GM19372 (cell line): ENCODE data around the gene CACNA1A.

ENCODE experiments used
- ATAC-seq: cut with Tn5 transposase; IDR thresholded peaks from one replicate; pipeline ENCODE4 v1.9.1; 2021; ENCODE audit warnings: mild to moderate bottlenecking, low read depth, moderate library complexity; ENCODE audit not compliant: unreplicated experiment

The CACNA1A gene

DNA sequence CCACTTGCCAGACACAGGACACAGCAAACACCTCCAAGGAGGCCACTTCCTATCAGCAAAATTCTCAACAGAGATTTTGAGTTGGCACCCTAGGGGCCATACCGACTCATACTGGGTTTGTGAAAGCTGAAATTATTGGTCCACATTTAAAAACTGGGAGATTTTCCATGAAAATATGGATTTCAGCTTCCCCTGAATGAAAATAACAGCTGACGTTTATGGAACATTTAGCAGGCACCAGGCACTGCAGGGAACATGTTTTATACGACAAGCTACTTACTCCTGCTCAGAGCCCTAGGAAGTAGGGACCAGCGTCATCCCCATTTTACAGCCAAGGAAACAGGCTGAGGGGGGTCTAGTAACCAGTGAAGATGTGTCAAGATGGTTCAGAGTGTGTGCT is 186.8 kb downstream of the CACNA1A start:
- ATAC-seq, result no peak

DNA sequence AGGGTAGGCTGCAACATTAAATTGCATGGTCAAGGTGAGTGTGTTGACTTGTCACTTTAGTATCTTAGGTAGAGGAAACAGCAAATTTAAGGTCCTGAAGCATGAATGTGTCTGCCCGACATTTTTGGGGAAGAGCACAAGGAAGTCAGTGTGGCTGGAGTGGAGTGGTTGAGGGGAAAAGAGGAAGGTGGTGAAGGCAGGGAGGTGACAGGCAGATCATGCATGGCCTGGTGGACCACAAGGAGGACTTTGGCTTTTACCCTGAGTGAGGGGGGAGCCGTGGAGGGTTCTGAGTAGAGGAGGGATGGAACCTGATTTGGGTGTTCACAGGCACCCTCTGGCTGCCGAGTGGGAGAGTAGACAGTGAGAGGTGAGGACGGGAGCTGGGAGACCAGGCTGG is 188.1 kb downstream of the CACNA1A start:
- no peak for ATAC-seq

DNA sequence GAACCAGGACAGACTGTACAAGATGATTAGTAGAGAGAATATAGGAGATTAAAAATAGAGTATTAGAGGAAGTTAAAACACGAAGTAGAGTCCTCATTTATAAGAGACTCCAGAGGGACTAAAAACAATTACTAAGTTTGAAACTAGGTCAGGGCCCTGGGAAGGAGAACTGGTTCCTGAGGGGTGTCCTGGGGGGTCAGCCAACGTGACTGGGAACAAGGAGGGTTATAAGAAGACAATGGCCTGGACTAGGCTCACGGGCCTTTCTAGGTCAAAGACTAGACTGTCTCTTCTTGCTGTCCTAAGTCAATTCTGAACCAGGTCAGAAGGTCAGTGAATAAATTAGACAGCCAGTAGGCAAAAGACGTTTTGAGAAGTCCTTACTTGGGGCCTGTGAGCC is 190.8 kb downstream of the CACNA1A start:
- no peak for ATAC-seq

DNA sequence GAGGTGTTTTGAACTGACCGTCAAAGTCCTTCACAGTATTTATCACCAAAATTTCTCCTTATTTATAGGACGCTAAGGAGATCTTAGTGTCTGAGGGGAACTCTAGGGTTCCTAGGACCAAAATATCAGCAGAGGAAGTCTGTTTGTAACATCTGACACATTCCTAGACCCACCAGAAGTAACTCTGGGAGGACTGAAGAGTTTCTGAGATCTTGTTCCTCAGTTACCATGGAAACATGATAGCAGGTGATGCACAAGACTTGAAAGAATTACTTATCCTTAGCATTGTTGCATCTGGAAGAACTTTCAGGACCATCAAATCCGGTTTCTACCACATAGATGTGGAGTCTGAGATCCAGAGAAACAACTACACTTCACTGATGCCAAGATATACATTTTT is 191.5 kb downstream of the CACNA1A start:
- no peak for ATAC-seq

DNA sequence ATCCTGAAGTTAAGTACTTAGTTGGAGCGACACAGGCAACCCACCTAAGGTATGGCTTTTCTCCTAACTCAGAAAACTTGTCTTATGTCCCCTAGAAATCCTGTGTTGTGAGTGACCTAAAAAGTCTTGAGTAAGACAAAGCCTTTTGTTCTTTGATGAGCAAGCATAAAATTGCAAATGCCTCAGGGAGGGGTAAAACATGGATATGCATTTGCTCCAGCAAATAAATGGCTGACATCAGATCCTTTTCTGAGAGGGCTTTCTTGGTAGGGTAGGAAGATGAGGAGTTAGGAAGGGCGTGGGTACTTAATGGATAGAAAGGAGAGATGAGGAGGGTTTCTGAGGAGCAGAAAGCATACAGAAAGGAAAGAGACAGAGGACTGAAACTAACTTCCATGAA is 192.4 kb downstream of the CACNA1A start:
- ATAC-seq, result no peak

DNA sequence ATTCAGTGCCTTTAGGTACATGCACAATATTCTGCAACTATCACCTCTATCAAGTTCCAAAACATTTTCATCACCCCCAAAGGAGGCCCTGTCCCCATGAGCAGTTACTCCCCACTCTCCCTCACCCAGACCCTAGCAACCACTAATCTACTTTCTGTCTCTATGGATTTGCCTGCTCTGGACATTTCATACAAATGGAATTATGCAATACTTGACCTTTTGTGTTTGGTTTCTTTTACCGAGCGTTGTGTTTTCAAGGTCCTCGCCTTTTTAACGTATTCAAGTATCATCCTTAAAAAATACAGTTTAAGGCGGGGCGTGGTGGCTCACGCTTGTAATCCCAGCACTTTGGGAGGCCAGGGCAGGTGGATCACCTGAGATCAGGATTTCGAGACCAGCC is 196.4 kb downstream of the CACNA1A start:
- ATAC-seq, result no peak

DNA sequence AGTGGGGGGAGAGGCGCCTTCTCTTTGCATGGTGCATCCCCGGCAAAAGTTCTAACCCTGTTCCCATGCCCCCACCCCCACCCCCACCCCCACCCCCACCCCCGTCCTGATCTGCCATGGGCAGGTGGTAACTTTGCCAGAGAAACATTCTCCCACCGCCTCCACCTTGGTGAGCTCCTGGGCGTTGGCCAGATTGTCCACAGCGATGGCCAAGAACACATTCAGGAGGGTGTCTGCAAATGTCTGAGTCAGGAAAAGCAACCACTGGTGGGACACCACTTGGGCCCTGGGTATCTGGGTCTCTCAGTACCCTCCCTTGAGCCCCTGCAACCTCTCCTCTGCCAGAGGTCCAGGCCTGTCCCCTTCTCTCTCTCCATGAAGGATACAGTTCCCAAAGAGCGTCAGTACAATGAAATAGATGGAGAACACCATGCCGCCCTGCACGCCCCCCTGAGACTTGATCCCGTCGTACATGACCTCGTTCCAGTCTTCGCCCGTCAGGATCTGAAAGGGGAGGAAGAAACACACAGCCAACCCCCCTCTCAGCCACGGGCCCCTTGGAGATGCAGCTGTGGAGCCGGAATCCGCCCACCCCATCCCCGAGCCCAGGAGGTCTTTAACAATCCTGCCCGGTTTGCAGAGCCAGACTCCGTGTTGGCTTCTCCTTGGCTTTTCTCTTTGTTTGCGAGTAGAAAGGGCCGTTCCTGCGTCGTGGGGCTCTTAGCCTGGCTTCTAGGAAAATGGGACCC is 202.7 kb downstream of the CACNA1A start:
- no peak for ATAC-seq

DNA sequence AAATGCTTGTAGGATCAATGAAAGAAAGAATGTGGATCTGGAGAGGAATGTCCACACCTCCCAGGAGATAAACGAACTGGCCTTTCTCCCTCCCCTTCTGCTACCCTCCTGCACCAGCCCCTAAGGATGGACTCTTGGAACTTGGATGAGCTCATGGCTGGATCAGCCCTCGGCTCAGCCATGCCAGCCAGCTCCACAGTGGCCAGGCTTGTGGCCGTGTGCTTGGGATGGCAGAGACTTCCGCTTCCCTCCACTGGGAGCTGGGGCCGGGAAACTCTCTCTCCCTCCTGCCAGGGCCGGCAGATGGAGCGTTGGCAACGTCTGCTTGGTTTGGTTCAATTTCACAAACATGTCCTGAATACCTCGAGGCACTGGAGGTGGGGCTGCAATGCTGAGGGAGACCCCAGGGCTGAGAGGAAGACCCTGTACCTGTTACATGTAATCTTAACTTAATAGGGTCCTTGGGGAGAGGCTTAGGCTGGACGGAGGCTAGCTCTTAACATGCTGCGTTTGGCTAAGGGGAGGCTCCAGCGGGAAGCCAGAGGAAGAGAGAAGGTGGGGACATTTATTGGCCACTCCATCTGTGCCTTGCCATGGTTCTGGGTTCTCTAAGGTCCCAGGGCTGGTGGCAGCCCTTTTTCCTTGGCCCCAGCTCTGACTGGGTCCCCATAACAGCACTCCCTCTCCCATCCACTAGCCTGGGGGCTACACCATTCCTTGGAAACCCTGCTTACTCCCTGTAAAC is 203.6 kb downstream of the CACNA1A start:
- no peak for ATAC-seq

DNA sequence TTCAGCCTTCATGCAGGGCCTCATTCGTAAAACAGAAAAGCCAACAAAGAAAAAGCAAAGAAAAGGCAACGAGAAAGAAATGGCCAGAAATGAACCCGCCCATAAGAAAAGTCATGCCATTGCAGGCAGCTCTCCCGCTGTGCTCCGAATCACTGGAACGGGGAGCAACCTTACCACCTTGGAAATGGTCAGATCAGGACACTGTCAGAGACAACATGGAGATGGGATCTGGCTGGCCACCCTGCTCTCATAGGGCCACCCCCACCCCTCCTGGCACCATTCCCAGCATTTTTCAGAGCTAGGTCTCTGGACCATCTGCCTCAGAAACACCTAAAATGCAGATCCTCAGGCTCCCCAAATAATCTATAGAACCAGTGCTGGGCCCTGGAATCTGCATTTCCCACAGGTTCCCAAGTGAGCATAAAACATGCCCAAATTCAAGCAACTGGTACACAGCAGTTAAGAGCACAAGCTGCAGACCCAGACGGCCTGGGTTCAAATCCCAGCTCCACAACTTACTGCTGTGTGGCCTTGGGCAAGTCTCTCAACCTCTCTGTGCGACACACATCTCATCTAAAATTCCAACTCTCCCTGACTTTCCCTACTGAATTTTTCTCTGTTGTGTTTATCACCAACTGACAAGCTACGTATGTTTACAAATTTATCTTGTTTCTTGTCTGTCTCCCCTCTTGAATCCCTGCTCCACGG is 204.5 kb downstream of the CACNA1A start:
- ATAC-seq, result no peak

DNA sequence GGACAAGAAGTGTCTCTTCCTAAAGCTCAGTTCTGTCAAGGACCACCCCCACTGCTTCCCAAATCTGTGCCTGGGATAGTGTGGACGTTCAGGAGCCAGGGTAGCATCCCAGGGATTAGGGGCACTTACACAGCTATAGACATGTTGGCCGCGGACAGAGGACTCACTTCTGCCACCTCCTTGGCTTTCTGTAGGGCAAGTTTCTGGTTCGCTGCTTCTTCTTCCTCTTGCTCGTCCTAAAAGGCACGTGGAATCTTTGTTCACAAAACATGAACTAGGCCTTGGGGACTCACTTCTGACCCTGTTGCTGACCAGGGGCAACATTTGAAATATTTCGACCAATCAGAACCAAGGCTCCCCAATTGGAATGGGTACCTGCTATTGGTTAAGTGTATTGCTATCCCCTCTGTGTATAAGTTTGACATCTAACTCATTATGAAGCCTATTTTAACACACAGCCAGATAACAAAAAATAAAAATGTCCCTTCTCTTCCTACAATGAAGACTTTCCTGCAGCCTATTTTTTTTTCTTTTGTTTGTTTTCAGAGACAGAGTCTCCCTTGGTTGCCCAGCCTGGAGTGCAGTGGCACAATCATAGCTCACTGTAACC is 205.8 kb downstream of the CACNA1A start:
- no peak for ATAC-seq

DNA sequence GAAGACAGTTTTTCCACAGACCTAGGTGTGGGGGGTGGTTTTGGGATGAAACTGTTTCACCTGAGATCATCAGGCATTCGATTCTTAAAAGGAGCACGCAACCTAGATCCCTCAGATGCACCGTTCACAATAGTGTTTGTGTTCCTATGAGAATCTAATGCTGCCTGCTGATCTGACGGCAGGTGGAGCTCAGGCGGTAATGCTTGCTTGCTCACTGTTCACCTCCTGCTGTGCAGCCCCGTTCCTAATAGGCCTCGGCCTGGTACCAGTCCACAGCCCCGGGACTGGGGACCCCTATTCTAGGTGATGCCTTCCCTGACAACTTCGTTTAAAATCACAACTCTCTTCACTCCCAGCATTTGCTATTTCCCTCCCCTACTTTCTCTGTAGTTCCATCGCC is 206.4 kb downstream of the CACNA1A start:
- ATAC-seq, result no peak

DNA sequence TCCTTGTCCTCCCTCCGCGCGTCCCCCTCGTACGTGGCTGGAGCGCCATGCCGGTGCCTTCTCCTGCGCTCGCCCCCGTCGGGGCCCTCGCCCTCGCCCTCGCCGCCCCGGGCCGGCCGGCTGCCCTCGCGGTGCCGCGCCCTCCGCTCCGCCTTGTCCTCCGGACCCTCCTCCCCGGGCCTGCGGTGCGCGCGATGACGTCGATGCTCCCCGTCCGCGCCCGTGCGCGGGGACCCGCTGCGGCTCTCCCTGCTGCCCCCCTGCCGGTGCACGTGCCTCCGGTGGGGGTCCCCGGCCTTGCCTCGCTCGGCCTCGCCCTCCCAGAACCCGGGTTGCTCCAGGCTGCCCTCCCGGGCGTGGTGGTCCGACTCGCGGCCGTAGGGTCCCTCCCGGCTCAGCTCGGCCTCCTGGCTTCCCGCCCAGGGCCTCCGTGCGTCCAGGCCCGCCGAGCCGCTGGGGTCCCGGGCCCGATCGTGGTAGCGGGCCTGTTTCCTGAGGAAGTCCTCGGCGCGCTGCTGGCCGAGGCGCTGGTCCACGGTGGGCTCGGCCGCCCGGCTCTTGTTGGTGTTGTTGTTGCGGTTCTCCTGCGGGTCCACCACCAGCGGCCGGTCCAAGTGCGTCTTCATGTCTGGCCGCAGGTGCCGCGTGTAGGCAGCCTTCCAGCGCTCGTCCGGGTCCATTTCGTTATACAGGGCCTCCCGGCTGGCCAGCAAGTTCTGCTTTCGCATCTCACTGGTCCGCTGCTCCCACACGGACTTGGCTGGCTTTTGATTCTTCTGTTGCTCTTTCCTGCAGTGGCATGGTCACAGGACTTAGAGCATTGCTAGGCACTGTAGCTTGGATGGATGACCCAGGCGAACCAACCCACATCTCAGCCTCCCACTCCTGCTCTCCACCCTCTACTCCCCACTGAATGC is 207.5 kb downstream of the CACNA1A start:
- ATAC-seq, result no peak

DNA sequence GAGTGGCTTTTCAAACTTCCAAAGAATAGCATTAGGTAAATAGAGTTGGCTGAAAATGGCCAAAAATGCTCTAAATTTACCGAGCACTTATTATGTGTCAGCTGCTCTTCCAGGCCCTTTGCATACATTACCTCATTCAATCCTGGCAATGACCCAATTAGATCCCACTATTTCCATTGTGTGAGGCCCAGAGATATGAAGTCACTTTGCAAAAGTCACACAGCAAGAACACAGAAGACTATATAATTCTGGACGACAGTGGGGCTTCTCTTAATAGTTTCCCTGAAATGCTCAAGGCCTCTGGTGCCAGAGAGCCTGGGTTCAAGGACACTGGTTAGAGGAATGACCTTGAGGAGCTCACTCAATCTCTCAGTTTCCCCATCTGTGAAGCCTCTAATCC is 209.3 kb downstream of the CACNA1A start:
- ATAC-seq, result no peak

DNA sequence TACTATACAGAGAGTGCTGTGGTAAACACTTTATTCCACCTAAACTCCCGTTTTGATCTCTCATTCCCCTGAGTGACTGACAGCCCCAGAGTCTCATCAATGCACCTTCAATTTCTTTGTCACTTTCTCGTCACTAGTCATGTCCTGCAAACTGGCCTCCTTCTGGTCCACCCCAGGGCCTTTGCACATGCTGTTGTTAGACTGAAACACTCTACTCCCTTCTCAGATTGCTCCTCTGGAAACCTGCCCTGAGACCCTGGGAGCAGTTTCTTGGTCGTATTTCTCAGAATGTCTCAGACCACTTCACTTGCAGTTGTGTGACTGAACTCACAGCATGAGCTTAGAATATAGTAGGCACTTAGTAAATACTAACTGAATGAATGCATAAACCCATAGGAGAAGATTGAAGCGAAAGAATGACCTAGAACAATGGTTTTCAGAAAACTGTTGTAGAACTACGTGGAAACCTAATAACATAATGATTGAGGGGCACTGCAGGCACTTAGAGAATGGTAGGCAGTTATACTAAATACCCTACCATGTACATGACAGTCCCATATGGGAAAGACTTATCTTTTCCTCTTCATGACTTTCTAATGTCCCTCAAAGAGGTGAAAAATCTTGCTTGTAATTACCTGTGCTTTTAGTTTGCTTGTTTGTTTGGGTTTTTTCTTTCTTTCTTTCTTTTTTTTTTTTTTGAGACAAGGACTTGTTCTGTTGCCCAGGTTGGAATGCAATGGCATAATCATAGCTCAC is 211.3 kb downstream of the CACNA1A start:
- ATAC-seq, result no peak

DNA sequence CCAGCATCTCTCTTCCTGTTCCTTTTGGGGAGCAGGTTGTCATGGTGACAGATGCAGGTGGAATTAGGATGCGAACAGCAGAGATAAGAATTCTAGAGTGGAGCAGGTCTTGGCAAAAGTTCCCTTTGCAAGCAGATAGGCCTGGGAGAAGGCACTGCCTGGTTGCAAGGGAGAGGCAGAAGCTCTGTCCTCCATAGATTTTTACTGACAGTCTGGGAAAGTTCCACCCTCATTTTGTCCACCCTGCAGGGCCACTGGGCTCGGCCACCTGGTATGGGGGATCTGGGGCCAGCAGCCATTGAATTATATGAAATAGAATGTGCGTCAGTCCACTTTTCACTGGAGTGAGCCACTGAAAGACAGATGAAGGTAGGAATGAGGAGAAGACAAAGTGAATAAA is 214.4 kb downstream of the CACNA1A start:
- no peak for ATAC-seq

DNA sequence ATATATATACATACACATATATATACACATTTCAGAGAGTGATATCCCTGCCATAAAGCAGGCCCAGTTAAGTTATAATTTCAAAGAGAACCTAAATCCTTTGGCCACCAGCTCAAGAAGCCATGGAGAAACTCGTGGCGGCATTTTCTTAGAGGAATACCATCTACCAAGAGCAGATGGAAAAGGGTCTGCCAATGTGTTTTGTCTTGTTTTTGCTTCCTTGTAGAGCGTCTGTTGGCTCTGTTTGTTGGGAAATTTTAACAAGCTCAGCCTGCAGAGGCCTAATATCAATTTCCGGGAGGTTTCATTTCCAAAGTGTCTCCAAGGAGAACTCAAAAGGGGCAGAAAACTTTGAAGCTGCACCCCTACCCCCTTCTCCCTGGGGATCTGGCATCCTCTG is 215.5 kb downstream of the CACNA1A start:
- ATAC-seq, result no peak

DNA sequence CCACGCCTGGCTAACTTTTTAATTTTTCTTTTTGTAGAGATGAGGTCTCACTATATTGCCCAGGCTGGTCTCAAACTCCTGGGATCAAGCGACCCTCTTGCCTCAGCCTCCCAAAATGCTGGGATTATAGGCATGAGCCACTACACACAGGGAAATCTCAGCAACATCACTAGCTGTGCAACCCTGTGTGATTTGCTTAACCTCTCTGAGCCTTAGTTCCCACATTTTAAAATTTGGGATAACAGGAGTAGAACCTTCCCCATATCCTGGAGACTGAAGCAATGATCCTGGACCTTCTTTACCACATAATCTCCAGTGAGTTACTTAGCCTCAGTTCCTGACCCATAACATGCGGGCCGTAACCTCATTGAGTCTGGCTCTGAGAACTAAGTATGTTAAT is 217.0 kb downstream of the CACNA1A start:
- ATAC-seq, result no peak

DNA sequence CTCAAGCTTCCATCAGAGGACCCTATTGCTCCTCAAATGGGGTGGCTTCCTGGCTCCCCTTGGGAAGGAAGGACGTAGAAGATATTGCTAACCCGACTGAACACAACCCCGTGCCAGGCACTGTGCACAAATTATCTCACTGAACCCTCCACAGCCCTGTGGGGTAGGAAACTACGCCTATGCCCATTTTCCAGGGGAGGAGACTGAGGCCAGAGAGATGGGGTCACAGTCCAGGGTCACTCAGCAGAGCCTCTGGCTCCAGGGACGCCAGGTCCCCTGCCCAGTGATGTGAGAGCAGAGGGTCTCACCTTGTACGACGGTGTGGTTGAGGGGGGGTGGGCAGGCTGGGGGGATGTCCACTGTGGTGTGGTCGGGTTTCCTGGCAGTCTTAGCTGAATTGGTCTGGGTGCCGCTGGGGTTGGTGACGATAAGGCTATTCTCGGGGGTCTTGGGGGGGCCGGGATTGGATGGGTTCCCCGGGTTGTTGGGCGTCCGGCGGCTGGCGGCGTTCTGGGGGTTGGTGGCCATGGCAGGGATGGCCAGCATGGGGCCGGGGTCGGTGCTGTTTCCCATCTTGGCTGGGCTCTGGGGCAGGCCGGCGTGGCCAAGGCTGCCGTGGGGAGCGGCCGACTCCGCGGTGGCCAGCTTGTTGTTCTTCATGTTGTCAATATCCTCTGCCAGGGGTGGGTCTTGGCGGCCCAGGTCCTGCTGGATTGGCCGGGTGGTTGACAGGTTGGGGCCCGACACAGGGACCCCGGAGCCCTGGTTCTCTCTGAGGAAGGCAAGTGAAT is 219.9 kb downstream of the CACNA1A start:
- ATAC-seq, result no peak
